HCT116 (cell line): ENCODE results near the gene STK32C. TPM values are rescaled to one million over a fixed set of nuclear protein-coding genes. Genes with fewer than 3 reads are reported as not detected.

Experiments
- ATAC-seq: fragments of 200-7000 bp; cut with Tn5 transposase; 2 replicates; pipeline ENCODE4 v1.9.1; 2020; ENCODE audit warnings: mild to moderate bottlenecking, moderate library complexity
- BruUV-seq: library from RNA; stranded (reverse); fragments of 400-500 nt; replicated peaks from 2 replicates; lab custom pipeline; 2021; lab: Mats Ljungman, UMichigan
- CTCF ChIA-PET: fragments of 300-600 bp; sonication (Branson Sonifier 250); formaldehyde crosslinking; loops from one replicate; lab custom pipeline; 2021; ENCODE audit warnings: antibody characterized with exemption; lab: Charles Lee
- POLR2A ChIA-PET: fragments of 300-600, 350-600 bp; sonication (Branson Sonifier 250); formaldehyde crosslinking; loops from one replicate; lab custom pipeline; 2021; ENCODE audit warnings: antibody characterized with exemption; lab: Charles Lee
- RAD21 ChIA-PET, 2 experiments: fragments of 300-600 bp; sonication (Branson Sonifier 250); formaldehyde crosslinking; loops; one replicate each; lab custom pipeline; 2023; ENCODE audit warnings: low total read pairs in 2 of 2; ENCODE audit not compliant: uncharacterized antibody in 2 of 2, unreplicated experiment in 2 of 2, low non-redundant PET in 1 of 2; lab: Charles Lee
- DNase-seq: peaks from one replicate; pipeline ENCODE4 v3.0.0-alpha.2; 2010; ENCODE audit warnings: low read depth, low spot score
- H2AFZ ChIP-seq: fragments of 200-600 bp; shearing (Covaris generic), sonication (generic); 2 replicates; pipeline ENCODE4 v1.6.1; 2017; ENCODE audit warnings: low read depth, mixed run types, mixed read lengths, antibody characterized with exemption, low read length; ENCODE audit not compliant: poor library complexity, severe bottlenecking
- H3K27ac ChIP-seq: 2 replicates; pipeline ENCODE4 v1.5.1; 2012; ENCODE audit warnings: low read depth, low read length
- H3K27me3 ChIP-seq: fragments of 200-600 bp; sonication (generic); 2 replicates; pipeline ENCODE4 v1.6.1; 2016; ENCODE audit warnings: mixed run types, low read length, mixed read lengths; ENCODE audit not compliant: insufficient read depth
- H3K36me3 ChIP-seq, 2 experiments: fragments of 200-500 bp in 1 of 2; fragments of 200-600 bp in 1 of 2; sonication (Bioruptor generic) in 1 of 2; sonication (generic) in 1 of 2; 2 replicates each; pipeline versions ENCODE4 v1.5.1 to v1.6.1; 2014 to 2016; ENCODE audit warnings: low read length in 2 of 2, inconsistent platforms in 1 of 2, mixed read lengths in 1 of 2, mixed run types in 1 of 2; ENCODE audit not compliant: insufficient read depth in 2 of 2, control insufficient read depth in 1 of 2
- H3K4me1 ChIP-seq, 2 experiments: fragments of 200-600 bp in 1 of 2; sonication (generic) in 1 of 2; 2 replicates each; pipeline versions ENCODE4 v1.5.1 to v1.6.1; 2012 to 2017; ENCODE audit warnings: low read length in 2 of 2, inconsistent platforms in 1 of 2, mild to moderate bottlenecking in 1 of 2, mixed read lengths in 1 of 2, mixed run types in 1 of 2, moderate library complexity in 1 of 2; ENCODE audit not compliant: insufficient read depth in 2 of 2, control insufficient read depth in 1 of 2
- H3K4me2 ChIP-seq: fragments of 200-600 bp; sonication (generic); 2 replicates; pipeline ENCODE4 v1.6.1; 2017; ENCODE audit warnings: mixed run types, low read length, mixed read lengths
- H3K4me3 ChIP-seq, 2 experiments: fragments of 200-600 bp in 1 of 2; sonication (generic) in 1 of 2; replicated peaks in 1 of 2; 2 replicates each; pipeline ENCODE4 v1.5.1; 2011 to 2016; ENCODE audit warnings: low read length in 2 of 2, control low read depth in 1 of 2, low read depth in 1 of 2, mild to moderate bottlenecking in 1 of 2, mixed read lengths in 1 of 2, mixed run types in 1 of 2
- H3K79me2 ChIP-seq: fragments of 200-600 bp; sonication (generic); 2 replicates; pipeline ENCODE4 v1.6.1; 2017; ENCODE audit warnings: mild to moderate bottlenecking, mixed run types, low read length, moderate library complexity, mixed read lengths; ENCODE audit not compliant: insufficient read depth
- H3K9ac ChIP-seq: fragments of 200-600 bp; sonication (generic); 2 replicates; pipeline ENCODE4 v1.6.1; 2016; ENCODE audit warnings: low read length, mixed read lengths
- H3K9me2 ChIP-seq: fragments of 200-600 bp; sonication (generic), shearing (Covaris generic); 2 replicates; pipeline ENCODE4 v1.6.1; 2017; ENCODE audit warnings: mixed run types, mild to moderate bottlenecking, moderate library complexity; ENCODE audit not compliant: insufficient read depth
- H3K9me3 ChIP-seq, 2 experiments: fragments of 200-500 bp in 1 of 2; fragments of 200-600 bp in 1 of 2; sonication (Bioruptor generic) in 1 of 2; sonication (generic) in 1 of 2; 2 replicates each; pipeline ENCODE4 v1.6.1; 2014 to 2017; ENCODE audit warnings: low read length in 2 of 2, mixed read lengths in 2 of 2, inconsistent platforms in 1 of 2, low read depth in 1 of 2, mild to moderate bottlenecking in 1 of 2, mixed run types in 1 of 2, moderate library complexity in 1 of 2; ENCODE audit not compliant: control insufficient read depth in 1 of 2, insufficient read depth in 1 of 2
- H4K20me1 ChIP-seq: fragments of 200-600 bp; sonication (generic), shearing (Covaris generic); 2 replicates; pipeline ENCODE4 v1.6.1; 2017; ENCODE audit warnings: mixed run types, mild to moderate bottlenecking, moderate library complexity; ENCODE audit not compliant: insufficient read depth
- ATF3 ChIP-seq: IDR thresholded peaks from 2 replicates; pipeline ENCODE4 v1.6.1; 2012
- CBX3 ChIP-seq: IDR thresholded peaks from 2 replicates; pipeline ENCODE4 v1.6.1; 2012; ENCODE audit warnings: low read depth
- CEBPB ChIP-seq: IDR thresholded peaks from 2 replicates; pipeline ENCODE4 v1.6.1; 2012; ENCODE audit warnings: low read depth
- CTCF ChIP-seq, 3 experiments: fragments of 200-600 bp in 1 of 3; sonication (generic) in 1 of 3; IDR thresholded peaks in 2 of 3; conservative IDR thresholded peaks in 1 of 3; 2 replicates each; pipeline ENCODE4 v1.5.1; 2012 to 2017; ENCODE audit warnings: low read depth in 2 of 3, low read length in 2 of 3, antibody characterized with exemption in 1 of 3, borderline replicate concordance in 1 of 3, control low read depth in 1 of 3, mild to moderate bottlenecking in 1 of 3, mixed read lengths in 1 of 3, mixed run types in 1 of 3, moderate library complexity in 1 of 3; ENCODE audit not compliant: insufficient read depth in 1 of 3
- ELF1 ChIP-seq: IDR thresholded peaks from 2 replicates; pipeline ENCODE4 v1.6.1; 2012; ENCODE audit warnings: low read depth, borderline replicate concordance
- EZH2 ChIP-seq: fragments of 200-600 bp; sonication (generic); IDR thresholded peaks from 2 replicates; pipeline ENCODE4 v1.6.1; 2017; ENCODE audit warnings: antibody characterized with exemption, mixed run types
- EZH2phosphoT487 ChIP-seq: fragments of 200-600 bp; IDR thresholded peaks from 2 replicates; pipeline ENCODE4 v1.6.1; 2018; ENCODE audit warnings: antibody characterized with exemption, borderline replicate concordance
- JUND ChIP-seq: IDR thresholded peaks from 2 replicates; pipeline ENCODE4 v1.6.1; 2012
- RAD21 ChIP-seq: IDR thresholded peaks from 2 replicates; pipeline ENCODE4 v1.6.1; 2012; ENCODE audit warnings: low read depth, mild to moderate bottlenecking
- REST ChIP-seq: IDR thresholded peaks from 2 replicates; pipeline ENCODE4 v1.6.1; 2012; ENCODE audit warnings: low read depth
- SIN3A ChIP-seq: IDR thresholded peaks from 2 replicates; pipeline ENCODE4 v1.6.1; 2012; ENCODE audit warnings: low read depth
- SP1 ChIP-seq: IDR thresholded peaks from 2 replicates; pipeline ENCODE4 v1.6.1; 2012; ENCODE audit warnings: low read depth
- TCF7L2 ChIP-seq: IDR thresholded peaks from 2 replicates; pipeline ENCODE4 v1.7.0; 2011; ENCODE audit warnings: borderline replicate concordance, inconsistent platforms; ENCODE audit not compliant: insufficient read depth, insufficient read length; ENCODE audit errors: extremely low read depth
- YY1 ChIP-seq: IDR thresholded peaks from 2 replicates; pipeline ENCODE4 v1.6.1; 2011; ENCODE audit warnings: low read length, low read depth, moderate library complexity, mild to moderate bottlenecking; ENCODE audit not compliant: insufficient replicate concordance; ENCODE audit errors: extremely low read depth
- ZFX ChIP-seq: fragments of 450-650 bp; IDR thresholded peaks from 2 replicates; pipeline ENCODE4 v1.6.1; 2017
- ZNF274 ChIP-seq: fragments of 200-500 bp; sonication (Bioruptor generic); IDR thresholded peaks from 2 replicates; pipeline ENCODE4 v1.6.1; 2014; ENCODE audit warnings: mild to moderate bottlenecking, low read depth, low read length, inconsistent platforms
- intact Hi-C: fragments of 100-400 bp; cut with micrococcal nuclease; formaldehyde crosslinking; loops from 2 replicates; pipeline ENCODE4 v1.10.0; 2022
- total RNA-seq: library from RNA; stranded (reverse); gene quantifications from one replicate; pipeline ENCODE4 v1.2.1, GENCODE V29; 2021; ENCODE audit not compliant: unreplicated experiment
- TF ChIP-seq, protein P1 (sequence below): IDR thresholded peaks from 2 replicates; pipeline ENCODE4 v1.6.1; 2011; ENCODE audit warnings: mild to moderate bottlenecking, low read length, moderate library complexity; ENCODE audit not compliant: insufficient replicate concordance; ENCODE audit errors: extremely low read depth
- TF ChIP-seq, protein P2 (sequence below): IDR thresholded peaks from 2 replicates; pipeline ENCODE4 v1.6.1; 2012

STK32C gene
- total RNA-seq, 1 experiment from 2014 or later = 29.7 TPM

- CTCF ChIA-PET = no interaction called here
These were observed 93.8 kb downstream of the STK32C start for GRCh38 chr10:132213917-132214316.

More at GRCh38 chr10:132213917-132214316, 93.8 kb downstream of the STK32C start:
- Histone ChIP-seq H3K4me3 (no peak overlapping the region), H4K20me1 (no peaks in the 10 kb centered on the region), H3K79me2 (no peaks in the 10 kb centered on the region), H3K27ac (no peak overlapping the region), H3K9me3 (no peaks in the 10 kb centered on the region), H3K27me3 (no peaks in the 10 kb centered on the region), H3K36me3 (no peaks in the 10 kb centered on the region), H3K4me1 (no peaks in the 10 kb centered on the region), H2AFZ (no peak overlapping the region), H3K9ac (no peak overlapping the region), H3K4me2 (no peak overlapping the region), H3K9me2 (no peaks in the 10 kb centered on the region)
- DNase-seq = no peak
- BruUV-seq = no TSS peak
- POLR2A ChIA-PET = no interaction called here
- intact Hi-C loops = no loop called here
- no peak for ATAC-seq
- RAD21 ChIA-PET = no interaction called here
- TF ChIP-seq ATF3 (no peak), ZFX (no peak), EZH2phosphoT487 (no peak), ELF1 (no peak), ZNF274 (no peak), CTCF (IDR thresholded peaks at IDR 0.05 in 2 of 3, conservative IDR thresholded peaks at IDR 0.05 in 1 of 3; ENCODE audit: borderline replicate concordance in 1 of 3, insufficient read depth in 1 of 3, low read depth in 2 of 3, low read length in 2 of 3) (no peak), YY1 (no peak), REST (no peak), SP1 (no peak), RAD21 (no peak), CBX3 (no peak), CEBPB (no peak), EZH2 (no peak), TCF7L2 (no peak), SIN3A (no peak), JUND (no peak)
- TF ChIP-seq, protein P1, sequence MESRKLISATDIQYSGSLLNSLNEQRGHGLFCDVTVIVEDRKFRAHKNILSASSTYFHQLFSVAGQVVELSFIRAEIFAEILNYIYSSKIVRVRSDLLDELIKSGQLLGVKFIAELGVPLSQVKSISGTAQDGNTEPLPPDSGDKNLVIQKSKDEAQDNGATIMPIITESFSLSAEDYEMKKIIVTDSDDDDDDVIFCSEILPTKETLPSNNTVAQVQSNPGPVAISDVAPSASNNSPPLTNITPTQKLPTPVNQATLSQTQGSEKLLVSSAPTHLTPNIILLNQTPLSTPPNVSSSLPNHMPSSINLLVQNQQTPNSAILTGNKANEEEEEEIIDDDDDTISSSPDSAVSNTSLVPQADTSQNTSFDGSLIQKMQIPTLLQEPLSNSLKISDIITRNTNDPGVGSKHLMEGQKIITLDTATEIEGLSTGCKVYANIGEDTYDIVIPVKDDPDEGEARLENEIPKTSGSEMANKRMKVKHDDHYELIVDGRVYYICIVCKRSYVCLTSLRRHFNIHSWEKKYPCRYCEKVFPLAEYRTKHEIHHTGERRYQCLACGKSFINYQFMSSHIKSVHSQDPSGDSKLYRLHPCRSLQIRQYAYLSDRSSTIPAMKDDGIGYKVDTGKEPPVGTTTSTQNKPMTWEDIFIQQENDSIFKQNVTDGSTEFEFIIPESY = no peak
- TF ChIP-seq, protein P2, sequence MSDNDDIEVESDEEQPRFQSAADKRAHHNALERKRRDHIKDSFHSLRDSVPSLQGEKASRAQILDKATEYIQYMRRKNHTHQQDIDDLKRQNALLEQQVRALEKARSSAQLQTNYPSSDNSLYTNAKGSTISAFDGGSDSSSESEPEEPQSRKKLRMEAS = no peak
